ENCODE measurements around the gene RPN2.

RPN2 gene

DNA sequence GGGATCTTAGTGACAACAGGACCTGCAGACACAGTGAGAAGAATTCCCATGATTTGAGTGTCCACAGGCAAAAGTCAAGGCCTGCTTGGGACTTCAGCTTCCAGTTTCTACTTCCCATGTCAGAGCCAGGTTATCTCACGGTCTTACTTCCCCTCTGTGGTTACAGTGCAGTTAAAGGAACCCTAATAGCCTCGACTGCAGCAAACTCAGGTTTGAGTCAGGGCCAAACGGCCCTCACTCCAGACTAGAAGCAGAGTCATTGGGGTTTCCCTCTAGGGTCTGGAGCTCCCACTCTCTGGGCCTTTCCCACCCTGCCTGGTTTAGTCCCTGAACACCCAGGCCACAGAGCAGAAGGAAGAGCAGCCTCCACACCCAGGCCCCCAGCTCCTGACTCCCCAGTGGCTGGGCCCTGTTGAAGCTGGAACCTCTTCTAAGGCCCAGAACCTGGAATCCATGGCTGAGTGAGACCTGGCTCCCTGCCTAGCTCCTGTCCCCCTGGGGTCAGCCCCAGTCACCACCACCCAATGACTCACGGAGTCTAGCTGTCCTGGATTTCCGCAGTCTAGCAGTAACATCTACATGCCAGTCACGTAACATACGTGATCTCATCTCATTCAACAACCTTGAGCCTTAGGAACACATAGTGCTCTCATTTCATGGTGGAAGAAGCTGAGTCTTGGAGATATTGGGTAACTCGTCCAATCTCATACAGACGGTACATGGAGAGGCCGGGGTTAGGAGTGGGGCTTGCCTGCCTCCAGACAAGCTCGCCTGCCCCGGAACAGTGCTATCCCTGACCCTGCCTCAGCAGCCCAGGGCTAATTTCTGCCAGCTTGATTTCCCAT lies 91.7 kb downstream of the RPN2 start:
- no peak for DNase-seq

DNA sequence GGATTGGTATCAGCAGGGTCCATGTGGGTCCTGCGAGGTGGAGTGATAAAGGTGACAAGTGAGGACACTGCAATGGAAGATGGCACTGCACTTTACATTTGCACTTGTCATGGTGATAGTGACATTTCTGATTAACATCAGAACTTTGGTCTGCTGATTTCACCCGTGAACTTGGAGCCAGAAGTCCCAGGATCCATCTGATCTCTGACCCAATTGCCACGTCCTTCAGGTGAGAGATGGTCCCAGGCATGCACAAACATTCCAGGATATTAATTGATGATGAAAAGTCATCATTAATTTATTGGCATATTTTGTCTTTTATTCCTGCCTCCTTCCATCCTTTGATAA lies 92.3 kb downstream of the RPN2 start:
- no peak for DNase-seq

DNA sequence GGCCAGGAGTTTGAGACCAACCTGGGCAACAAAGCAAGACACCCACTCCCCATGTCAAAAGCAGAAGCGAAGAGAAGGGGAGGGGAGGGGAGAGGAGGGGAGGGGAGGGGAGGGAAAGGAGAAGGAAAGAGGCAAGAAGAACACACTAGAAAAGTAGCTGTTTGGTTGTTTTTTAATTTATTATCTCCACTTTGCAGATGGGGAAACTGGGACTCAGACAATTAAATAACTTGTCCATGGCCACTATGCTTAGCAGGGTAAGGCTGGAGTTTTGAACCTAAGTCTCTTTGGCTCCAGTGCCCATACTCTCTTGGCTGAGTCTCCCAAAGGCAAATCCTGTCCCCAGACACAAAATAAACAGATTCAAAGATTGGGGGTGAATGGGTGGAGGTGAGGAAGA lies 94.9 kb downstream of the RPN2 start:
- DNase-seq = no peak

DNA sequence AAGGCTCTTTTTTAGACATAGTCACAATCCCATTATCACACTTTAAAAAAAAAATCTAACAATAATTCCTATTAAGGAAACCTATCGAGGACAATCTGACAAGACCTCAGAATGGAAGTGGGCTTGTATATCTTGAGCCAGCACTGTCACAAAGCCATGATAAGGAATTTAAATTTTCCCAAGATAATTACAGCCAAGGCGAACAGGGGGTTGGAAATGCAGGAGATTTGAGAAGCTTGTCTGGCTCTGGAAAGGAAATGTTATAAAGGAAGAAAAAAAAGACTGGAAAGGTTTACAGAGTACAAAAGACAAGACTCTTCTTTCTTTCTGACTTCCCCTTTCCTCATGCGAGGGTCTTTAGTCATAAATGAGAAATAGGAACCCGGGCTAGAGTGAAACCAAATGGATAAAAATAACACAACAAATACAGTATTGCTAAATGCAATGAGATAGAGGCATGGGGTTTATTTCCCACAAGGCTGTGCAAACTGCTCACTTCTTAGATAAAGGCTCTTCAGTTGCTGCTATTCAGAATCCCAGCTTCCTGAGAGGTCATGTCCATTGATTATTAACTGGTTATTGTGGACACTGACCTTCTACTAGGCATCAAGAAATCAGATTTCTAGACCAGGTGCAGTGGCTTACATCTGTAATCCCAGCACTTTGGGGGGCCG lies 95.9 kb downstream of the RPN2 start:
- no peak for DNase-seq

DNA sequence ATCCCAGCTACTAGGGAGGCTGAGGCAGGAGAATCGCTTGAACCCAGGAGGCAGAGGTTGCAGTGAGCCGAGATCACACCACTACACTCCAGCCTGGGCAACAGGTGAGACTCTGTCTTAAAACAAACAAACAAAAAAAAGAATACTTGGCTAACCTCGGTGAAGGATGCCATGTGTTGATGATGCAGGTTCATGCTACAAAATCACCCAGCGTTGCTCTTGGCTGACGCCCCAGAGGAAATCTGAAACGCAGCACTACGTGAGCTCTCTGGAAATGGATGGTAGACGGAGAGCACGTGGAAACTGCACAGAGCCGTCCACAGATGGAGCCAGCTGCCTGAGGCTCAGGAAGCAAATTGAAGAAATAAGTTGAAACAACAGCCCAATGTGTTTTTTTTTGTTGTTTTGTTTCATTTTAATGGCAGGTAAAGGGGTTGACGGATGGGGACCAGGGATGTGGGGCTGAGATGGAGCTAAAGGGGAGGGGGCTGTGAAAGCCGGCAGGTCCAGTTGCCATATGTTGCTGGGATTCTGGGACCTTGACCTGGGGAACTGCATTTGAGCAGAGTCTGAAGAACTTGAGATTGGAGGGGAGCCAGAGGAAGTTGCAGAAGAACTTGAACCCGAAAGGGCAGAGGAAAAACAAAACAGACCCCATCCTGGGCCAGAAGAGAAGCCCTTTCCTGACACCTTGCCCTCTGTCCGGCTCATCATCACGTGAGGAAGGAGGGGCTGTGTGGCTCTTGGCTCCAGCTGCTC lies 97.5 kb downstream of the RPN2 start:
- no peak for DNase-seq

DNA sequence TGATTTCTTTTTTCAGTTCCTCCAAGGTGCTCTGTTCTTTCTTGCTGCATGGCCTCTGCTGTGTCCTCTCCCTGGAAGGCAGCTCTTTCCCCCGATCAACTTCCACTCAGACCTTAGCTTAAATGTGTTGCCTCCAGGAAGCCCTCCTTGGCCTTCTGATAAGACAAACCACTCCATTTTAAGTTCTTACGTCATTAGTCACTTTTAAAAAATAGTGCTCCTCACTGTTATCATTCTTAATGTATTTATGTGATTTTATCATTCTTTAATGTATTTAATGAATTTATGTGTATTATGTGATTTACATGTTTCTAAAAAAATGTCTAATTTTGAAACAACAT lies 98.1 kb downstream of the RPN2 start:
- no peak for DNase-seq

DNA sequence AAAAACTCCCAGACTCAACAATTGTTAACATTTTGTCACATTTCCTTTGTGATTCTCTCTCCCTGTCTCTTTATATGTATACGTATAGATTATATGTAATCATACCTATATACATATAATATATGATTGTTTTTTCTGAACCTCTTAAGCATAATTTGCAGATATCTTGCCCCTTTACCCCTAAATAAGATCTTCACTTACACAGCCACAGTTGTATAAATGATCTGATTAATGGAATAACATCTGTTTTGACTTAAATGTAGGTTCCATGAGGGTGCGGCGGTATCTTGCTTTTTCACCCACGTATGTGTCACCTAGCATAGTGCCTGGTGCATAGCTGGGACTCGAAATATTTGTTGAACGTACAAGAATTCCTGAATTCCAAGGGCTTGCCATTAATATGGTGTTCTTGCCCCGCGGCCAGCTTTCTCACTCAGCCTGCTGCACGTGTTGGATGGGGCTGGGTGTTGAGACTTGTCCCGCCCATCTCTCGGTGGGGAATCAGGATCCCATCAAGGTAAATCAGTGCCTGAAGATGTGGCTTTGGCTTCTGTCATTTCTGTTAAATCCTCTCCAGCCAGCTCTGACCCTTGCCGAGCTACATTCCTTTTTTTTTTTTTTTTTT lies 99.9 kb downstream of the RPN2 start:
- DNase-seq = no peak

DNA sequence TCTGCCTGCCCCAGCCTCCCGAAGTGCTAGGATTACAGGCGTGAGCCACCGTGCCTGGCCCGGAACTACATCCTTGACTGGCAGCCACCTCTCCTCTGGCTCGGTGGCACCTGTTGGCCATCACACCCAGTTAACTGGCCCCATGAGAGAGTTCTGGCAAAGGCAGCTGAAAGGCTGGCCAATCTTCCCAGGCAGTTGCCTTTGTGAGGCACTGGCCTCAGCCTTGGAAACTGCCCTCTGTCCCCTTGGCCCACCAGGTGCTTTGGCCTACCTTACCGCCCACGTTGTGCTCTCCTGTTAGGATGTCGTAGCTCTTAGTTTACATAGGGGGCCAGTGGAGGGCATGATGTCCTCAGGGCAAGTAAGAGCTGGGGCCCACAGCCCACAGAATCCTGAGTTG lies 100.7 kb downstream of the RPN2 start:
- no peak for DNase-seq

DNA sequence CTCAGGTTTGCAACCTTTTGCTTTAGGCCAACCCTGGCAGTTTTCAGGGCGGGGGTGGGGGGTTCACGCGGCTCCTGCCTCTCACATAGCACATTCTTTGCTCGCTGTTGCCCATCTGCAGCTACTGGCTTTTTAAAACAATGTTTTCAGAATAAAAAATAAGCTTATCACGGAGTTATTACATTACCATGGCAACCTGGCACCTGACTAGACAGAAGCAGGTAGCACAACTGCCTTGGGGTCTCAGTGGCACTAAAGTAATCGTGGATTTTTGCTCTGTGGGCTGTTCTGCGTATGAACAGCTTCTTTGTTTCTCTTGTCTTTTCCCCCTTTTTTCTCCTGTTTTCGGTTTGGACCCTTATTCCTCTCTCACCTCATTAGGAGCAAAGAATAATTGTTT lies 101.3 kb downstream of the RPN2 start:
- DNase-seq = no peak

DNA sequence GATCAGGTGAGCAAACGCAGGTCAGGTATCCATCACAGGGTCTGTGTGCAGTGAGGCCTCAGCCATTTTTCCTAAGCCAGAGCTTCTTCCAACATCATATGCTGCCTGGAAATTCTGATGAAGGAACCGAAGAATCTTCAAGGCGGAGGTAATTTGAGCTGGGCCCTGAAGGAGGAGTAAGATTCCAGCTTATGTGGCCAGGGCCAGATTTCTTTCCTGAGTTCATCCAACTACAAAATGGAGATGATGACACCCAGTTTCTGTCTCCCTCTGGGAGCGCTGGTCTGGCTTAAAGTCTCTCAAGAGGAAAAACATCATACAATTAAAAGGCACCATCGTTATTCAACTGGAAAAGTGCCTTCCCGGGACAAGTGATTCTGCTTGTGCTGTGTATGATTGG lies 103.4 kb downstream of the RPN2 start:
- no peak for DNase-seq

DNA sequence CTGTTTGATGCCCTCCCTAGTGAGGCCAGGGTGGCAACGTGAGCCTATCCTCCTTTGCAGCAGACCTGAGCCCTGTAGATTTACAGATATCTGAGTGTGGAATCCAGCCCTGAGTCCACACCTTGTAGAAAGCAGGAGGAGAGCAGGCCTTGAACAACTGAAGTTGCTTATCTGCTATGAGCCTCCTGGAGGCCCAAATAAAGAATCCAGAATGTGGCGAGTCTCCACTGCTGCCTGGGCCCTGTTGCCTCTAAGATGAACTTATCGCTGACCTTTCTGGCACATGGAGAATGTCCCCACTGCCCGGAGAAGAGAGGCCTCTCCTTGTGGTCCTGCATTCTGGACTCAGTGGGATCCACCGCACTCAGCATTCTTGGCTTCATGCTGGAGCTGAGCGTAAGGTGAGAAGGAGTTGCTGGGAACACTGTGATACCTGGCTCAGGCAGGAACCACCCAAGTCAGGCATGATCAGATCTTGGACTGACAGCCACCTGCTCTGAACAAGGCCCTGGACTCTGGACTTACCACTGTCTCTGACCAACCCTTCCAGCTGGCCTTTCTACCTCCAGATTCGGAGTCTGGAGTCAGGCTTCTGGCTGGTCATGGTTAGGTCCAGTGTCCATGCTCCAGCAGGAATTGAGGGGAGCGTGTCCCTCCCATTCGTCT lies 104.5 kb downstream of the RPN2 start:
- no peak for DNase-seq

DNA sequence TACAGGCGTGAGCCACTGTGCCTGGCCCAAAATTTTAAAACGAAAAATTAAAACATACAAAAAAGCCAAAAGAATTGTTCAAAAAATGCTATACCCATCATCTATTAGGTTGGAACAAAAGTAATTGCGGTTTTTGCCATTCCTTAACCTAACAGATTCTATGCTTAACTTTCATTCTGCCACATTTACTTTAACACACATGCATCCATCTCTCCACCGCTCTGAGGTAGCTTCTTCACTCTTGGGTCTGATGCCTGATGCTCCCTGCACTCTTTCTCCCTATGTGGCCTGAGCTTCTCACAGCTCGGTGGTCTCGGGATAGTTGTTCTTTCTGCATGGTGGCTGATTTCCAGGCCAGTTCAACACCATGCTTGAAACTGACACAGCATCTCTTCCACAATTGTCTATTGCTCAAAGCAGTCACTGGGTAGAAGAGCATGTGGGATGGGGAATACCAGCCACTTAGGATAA lies 105.6 kb downstream of the RPN2 start:
- no peak for DNase-seq

DNA sequence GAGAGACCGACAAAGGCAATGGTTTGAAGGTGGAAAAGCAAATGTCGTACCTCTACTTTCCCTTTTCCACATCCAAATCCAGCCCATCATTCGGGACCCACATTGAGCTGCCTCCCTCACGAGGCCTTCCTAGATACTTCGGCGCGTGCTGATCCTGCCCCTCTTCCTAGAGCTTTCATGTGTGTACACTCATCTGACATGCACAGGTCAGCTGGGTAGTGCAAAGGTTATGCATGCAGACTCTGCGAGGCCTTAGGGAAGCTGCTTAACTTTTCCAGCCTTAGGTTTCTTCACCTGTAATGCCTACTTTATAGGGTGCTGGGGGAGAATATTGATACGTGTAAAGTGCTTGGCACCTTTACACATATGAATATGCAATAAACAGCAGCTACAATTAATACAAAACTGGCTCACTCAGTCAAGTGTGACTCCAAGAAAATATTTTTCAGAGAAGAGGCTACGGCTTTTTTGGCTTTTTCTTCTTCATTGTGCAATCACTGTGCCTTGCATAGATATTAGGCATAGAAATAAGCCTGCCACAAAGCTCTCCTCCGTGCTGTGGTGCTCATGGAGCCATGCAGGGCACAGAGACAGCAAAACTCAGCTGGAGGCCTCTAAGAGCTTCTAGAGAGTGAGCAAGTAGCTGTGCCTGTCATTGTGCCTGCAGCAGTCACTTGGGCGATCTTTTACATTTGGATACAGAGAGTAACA lies 106.7 kb downstream of the RPN2 start:
- DNase-seq = no peak

DNA sequence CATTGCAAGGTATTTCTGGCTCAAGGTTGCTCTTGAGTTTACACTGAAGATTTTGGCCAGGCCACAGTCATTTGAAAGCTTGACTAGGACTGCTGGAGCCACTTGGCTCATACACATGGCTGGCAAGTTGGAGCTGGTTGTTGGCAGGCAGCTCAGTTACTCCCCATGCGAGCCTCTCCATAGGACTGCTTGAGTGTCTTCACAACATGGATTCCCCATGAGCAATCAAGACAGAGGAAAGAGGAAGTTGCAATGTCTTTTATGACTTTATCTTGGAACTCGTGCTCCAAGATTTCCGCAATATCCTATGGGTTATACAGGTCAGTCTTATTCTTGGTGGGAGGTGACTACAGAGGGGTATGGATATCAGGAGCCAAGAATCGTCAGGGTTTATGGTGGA lies 109.0 kb downstream of the RPN2 start:
- no peak for DNase-seq

DNA sequence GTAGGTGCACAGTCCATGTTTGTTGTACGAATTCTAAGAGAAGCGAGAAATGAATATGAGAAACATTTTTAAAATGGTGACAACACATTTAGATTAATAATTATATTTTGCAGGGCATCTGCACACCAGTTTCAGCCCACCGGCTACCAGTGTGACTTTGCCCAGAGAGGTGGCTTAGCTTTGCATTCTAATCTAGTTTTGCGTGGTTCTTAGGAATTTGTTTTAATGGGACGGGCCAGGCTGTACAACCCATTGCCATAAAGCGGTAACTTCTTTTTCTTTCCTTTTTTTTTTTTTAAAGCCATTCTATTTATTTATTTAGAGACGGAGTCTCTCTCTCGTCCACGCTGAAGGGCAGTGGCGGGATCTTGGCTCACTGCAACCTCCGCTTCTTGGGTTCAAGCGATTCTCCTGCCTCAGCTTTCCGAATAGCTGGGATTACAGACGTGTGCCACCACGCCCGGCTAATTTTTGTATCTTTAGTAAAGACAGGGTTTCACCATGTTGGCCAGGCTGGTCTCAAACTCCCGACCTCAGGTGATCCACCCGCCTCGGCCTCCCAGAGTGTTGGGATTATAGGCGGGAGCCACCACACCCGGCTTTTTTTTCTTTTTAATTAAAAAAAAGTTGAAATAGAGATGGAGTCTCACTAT lies 111.2 kb downstream of the RPN2 start:
- no peak for DNase-seq

Data from activated T-cell treated with anti-CD3 and anti-CD28 coated beads for 4 hours (primary cell).